HG02678 (cell line): ENCODE data around the gene RIOK1.
"Not testable (repeated sequence)": the region's sequence is repeated elsewhere in the genome, so short reads cannot be mapped to it uniquely, and the experiment has no call there.

Experiments used
- ATAC-seq: cut with Tn5 transposase; IDR thresholded peaks from one replicate; pipeline ENCODE4 v1.9.1; 2021; ENCODE audit warnings: mild to moderate bottlenecking, moderate library complexity; ENCODE audit not compliant: unreplicated experiment

The RIOK1 gene

GRCh38 chr6:7389451-7390225 is at the start of gene RIOK1, which contains the start of gene CAGE1:
Gene RIOK1 (plus strand): TSS chr6:7389808. CDS start chr6:7390003, 195 bp downstream.
Gene CAGE1 (minus strand): TSS chr6:7389742. CDS start chr6:7387173, 2,569 bp downstream.
- ATAC-seq: peak; percentile 97

DNA sequence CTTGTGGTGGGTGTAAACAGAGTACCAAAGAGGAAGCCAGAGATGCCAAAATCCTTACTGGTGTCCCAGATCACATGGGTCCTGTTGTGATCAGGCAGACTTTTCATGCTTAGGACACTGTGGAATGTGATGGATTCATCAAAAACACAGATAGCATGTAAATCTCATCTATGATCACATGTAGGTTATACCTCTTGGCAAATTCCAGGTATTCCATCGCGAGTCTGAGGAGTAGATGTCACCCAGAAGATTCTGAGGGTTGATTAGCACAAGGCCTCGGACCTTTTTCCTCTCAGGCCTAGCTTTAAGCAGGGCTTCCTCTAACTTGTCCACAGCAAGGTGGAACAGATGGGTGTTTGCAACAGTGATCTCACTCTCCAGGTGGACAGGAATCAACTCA is 48.3 kb upstream of the RIOK1 start:
- no peak for ATAC-seq

- ATAC-seq: peak; percentile 72
Observed at GRCh38 chr6:7341989-7342742, 47.4 kb upstream of the RIOK1 start.

DNA sequence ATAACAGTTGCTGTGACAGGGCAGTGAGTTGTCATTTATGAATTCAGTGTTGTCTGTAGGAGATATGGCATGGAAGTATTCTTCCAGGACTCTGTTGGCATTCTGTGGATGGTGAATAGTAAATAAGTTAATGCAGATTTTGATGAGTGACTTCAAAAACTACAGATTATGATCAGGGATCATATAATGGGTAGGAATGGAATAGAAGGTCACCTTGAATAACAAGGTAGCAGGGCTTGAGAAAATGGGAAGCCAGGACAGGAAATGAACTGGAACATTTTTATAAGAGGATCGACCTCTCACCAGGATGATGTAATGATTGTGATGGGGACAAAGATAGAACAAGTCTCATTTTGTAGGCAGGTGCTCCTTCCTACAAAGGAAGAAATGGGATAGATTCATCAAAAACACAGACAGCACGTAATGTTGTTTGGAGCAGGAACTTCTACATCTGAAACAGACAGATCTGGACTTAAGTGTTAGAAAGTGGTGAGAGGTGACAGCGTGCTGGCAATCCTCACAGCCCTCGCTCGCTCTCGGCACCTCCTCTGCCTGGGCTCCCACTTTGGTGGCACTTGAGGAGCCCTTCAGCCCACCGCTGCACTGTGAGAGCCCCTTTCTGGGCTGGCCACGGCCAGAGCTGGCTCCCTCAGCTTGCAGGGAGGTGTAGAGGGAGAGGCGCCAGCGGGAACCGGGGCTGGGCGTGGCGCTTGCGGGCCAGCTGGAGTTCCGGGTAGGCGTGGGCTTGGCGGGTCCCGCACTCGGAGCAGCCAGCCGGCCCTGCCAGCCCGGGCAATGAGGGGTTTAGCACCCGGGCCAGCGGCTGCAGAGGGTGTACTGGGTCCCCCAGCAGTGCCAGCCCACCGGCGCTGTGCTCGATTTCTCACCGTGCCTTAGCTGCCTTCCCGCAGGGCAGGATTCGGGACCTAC is 45.8 kb upstream of the RIOK1 start:
- no peak for ATAC-seq

DNA sequence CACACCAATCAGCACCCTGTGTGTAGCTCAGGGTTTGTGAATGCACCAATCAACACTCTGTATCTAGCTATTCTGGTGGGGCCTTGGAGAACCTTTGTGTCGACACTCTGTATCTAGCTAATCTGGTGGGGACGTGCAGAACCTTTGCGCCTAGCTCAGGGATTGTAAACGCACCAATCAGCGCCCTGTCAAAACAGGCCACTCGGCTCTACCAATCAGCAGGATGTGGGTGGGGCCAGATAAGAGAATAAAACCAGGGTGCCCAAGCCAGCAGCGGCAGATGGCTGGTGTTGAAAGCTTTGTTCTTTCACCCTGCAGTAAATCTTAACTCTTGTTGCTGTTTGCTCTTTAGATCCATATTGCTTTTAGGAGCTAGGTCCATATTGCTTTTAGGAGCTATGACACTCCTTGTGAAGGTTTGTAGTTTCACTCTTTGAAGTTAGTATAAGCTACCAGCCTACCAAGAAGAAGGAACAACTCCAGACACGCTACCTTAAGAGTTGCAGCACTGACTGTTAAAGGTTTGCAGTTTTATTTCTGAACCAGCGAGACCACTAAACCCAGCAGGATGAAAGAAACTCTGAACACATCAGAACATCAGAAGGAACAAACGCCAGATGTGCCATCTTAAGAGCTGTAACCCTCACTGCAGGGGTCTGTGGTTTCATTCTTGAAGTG is 44.7 kb upstream of the RIOK1 start:
- ATAC-seq: not testable (repeated sequence)

DNA sequence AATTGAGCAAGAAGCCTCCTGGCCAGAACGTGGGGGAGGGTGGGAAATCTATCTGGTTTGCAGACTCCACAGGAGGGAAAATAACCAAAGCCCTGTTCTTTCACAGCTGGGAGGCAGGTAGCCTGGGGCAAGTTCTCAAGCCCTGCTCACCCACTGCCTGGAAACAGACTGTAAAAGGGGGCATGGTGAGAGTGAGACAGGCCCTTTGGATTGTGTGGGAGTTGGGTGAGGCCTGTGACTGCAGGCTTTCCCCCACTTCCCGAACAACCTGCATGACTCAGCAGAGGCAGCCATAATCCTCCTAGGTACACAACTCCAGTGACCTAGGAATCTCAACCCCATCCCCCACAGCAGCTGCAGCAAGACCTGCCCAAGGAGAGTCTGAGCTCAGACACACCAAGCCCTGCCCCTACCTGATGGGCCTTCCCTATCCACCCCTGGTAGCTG is 42.0 kb upstream of the RIOK1 start:
- ATAC-seq: not testable (repeated sequence)

DNA sequence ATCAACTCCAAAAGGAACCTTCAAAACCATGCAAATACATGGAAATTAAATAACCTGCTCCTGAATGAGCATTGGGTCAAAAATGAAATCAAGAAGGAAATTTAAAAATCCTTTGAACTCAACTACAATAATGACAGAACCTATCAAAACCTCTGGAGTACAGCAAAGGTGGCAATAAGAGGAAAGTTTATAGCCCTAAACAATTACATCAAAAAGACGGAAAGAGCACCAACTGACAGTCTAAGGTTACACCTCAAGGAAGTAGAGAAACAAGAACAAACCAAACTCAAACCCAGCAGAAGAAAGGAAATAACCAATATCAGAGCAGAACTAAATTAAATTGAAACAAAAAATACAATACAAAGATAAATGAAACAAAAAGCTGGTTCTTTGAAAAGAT is 39.0 kb upstream of the RIOK1 start:
- ATAC-seq: not testable (repeated sequence)

- not testable (repeated sequence) for ATAC-seq
Observed at GRCh38 chr6:7351916-7352315, 37.7 kb upstream of the RIOK1 start.

GRCh38 chr6:7367408-7367807 is 22.2 kb upstream of the RIOK1 start:
- ATAC-seq: no peak

DNA sequence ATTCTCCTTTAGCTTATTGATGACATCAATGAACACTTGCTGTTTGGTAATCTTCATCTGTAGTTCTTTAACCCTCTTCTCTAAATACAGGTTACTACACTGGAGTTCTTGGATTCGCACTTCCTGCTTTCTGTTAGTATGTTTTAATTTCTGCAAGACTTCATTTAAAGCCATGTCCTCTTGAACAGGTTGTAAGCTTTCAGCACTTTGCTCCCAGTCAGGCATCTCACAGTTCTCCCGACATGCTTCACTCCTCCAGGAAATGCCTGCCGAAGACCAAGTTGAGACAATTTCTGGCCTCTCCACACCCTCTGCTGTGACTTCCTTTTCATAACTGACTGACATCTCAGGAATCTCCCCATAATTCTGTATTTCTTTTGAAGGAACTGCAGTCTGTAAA is 15.9 kb upstream of the RIOK1 start:
- no peak for ATAC-seq

DNA sequence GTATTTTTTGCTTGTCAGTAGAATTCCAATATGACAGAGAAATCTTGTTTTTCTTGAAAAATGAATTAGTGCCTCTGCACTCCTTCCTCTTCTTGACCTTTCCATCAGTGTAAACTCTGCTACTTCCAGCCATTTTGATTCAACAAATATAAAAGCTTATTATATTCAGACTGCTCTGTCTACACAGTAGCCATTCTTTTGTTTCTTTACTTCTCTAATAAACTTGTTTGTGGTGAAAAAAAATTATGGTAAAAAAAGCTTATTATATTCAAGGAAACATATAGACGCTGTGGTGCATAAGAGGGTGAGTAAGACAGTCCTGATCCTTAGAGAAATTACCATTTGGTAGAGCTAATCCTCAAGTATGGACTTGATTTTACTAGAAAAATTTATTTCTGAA is 11.6 kb upstream of the RIOK1 start:
- no peak for ATAC-seq

DNA sequence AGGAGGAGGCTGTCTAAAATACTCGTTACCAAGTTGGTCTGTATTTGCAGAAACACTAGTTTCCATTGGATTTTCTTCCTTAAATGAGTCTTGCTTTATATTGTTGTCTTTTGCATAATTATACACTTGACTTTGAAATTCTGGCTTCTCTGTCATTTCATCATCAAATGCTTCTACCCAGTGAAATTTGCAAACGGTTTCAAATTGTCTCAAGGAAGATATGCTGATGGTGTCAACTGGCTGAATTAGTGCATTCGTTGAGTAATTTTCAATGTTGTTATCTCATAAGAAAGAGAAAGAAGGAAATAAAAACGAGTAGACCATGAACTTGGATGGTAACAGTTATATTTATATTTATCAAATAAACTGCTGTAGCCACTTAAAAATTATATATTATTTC is 10.9 kb upstream of the RIOK1 start:
- no peak for ATAC-seq

DNA sequence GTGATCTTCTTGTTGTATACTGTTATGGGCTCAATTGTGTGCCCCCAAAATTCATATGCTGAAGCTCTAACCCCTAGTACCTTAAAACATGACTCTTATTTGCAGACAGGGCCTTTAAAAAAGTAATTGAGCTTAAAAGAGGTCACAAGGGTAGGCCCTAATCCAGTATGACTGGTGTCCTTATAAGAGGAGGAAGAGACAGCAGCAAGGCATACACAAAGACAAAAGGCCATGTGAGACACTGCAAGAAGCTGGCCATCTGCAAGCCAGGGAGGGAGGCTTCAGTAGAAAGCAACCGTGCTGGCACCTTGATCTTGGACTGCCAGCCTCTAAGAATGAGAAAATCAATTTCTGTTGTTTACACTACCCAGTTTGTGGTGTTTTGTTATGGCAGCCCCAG is 8.5 kb upstream of the RIOK1 start:
- ATAC-seq: no peak

DNA sequence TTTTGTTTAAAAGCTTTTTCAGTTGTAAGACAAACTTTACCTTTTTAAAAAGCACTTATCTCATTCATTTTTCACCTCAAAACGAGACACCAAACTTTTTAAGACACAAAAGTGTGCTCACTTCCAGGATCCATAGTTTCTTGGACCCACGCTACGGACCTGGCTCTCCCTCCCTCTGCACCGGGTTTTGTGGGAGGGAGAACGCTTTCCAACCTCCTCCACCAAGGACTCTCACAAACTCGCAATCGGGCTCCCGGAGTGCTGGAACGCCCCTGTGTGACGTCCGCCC is 502 bp upstream of the RIOK1 start:
- no peak for ATAC-seq

DNA sequence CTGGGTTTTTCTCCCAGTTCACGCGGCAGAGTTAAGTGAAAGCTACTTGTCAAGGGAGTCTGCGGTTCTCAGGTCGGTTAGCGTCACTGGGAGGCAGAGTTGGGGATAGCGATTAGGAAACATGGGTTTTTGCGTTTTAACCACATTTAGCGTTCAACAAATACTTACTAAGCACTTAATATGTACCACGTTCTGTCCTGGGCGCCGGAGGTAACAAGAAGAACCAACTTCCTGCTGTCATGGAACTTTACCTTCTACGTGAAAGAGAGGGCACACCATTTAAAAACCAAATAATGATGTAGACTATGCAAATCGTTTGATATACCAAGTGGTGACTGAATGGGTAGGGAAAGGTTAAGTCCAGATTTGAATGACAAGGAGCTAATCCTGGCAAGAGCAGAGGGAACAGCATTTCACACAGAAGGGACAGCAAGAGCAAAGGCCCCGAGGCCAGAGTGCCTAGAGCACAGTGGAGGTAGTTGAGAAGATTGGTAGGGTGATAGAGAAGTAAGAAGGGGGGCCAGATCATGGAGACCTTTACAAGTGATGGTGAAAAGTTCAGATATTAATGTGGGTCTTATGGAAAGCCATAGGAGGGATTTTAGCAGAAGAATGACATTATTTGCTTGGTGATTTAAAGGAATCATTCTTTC is 744 bp downstream of the RIOK1 start:
- peak; percentile 8 for ATAC-seq

DNA sequence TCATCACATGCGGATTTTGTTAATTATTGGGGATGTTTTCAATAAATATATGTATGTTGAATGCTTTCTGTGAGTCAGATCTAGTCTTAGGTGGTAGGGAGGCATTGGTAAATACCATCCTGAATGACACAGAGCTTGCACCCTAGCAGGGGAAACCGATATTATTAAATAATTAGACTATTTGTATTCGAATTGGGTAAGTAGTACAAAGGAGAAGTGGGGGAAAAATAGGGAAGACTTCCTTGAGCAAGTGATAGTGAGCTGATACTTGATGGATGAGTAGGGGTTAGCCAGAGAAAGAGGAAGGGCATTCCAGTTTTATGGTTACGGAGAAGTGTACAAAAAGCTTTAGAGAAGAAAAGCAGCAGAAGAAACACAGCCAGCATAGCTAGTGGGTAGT is 1.5 kb downstream of the RIOK1 start:
- no peak for ATAC-seq

DNA sequence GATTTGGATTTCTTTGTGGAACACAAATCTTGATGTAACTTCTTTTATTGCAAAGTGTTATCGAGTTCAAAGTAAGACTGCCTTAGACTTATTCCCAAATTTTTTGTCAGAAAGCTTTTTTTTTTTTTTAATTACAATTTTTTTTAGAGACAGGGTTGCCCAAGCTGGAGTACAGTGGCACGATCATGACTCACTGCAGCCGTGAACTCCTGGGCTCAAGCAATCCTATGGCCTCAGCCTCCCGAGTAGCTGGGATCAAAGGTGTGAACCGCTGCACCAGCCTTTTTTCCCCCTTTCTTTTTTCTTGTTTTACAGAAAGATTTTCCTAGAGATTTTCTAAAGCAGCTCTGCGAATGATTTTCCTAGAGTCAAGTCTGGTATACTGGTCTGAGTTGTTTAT is 2.8 kb downstream of the RIOK1 start:
- ATAC-seq: no peak

DNA sequence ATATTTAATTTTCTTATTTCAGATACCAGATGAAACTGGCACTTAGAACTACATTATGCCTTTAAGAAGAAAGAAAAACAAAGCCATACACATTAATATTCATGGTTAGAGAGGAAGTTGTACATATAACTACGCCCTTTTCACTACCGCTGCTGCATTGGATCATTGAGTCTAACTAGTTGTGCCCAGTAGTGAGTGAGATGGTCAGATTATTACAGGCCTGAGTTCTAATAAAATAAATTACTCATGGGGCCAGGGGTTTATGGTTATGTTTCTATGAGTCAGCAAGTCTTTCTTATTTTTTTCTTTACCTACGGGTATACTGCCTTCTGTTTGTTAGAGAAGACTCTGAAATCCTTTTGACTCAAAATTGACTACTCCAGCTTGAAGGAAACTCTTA is 11.5 kb downstream of the RIOK1 start:
- no peak for ATAC-seq

DNA sequence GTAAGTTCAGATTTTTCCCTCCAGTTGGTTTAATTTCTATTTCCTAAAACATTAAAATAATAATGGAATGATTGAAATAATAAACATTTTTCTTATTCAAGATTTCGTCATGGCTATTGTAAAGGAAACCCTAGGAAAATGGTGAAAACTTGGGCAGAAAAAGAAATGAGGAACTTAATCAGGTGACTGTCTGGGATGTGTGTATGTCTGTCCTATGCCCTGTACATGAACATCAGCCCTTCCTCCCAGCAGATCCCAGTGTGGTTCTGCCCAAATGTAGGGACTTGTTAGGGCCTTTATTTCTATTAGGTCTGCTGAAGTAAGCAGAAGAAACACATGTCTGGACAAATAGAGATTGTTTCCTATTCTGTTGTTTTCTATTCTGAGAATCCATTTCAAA is 13.1 kb downstream of the RIOK1 start:
- no peak for ATAC-seq

GRCh38 chr6:7404546-7404945 is 14.9 kb downstream of the RIOK1 start:
- ATAC-seq: no peak
